Testis (tissue), 2 donors: ENCODE results near the gene EHBP1.

Experiments used
- CTCF ChIP-seq, 3 experiments: fragments of 450-650 bp in 2 of 3; fragments of 200-600 bp in 1 of 3; sonication (generic) in 1 of 3; IDR thresholded peaks; one replicate each; pipeline ENCODE4 v1.5.1; 2016 to 2019; ENCODE audit warnings: antibody characterized with exemption in 3 of 3, mild to moderate bottlenecking in 2 of 3, moderate library complexity in 1 of 3
- POLR2A ChIP-seq: fragments of 450-650 bp; IDR thresholded peaks from one replicate; pipeline ENCODE4 v1.6.1; 2017; ENCODE audit warnings: antibody characterized with exemption, mild to moderate bottlenecking, moderate library complexity

DNA sequence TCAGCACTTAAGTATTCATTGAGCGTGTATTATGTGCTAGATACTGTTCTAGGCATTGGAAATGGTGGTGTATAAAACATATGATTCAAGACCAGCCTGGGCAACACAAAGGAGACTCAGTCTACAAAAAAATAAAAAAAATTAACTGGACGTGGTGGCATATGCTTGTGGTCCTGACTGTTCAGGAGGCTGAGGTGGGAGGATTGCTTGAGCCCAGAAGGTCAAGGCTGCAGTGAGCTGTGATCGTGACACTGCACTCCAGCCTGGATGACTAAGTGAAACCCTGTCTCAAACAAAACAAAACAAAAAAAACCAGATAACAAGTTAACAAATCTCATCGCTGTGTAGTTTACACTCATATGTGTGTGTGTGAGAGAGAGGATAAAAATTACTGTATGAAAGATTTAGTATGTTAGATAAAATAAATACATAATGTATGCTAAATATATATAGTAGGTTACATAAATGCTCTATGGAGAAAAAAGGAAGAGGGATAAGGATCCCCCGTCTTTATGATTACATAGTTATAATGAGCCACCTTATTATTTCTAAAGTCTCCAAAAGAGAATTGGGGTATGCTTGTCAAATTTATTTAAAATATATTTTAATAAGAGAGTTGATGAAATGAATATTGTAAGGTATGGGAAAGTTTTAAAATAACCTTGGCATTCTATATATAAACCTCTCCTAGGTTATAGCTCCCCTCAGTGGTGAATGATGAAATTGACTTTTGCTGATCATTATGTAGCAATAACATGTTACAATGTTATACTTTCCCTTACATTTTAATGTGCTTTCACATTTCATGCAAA is 69.2 kb downstream of the EHBP1 start:
- no peak for TF ChIP-seq POLR2A
- TF ChIP-seq CTCF (IDR thresholded peaks at IDR 0.05) = peak; percentile 32 to 84 (median 56)
